Psoas muscle (tissue), 8 donors: ENCODE results near the gene INPP5K. TPM values are rescaled to one million over a fixed set of nuclear protein-coding genes. Genes with fewer than 3 reads are reported as not detected.

Experiments
- ATAC-seq, 4 donors: fragments of 200-7000 bp; cut with Tn5 transposase; one replicate each; pipeline ENCODE4 v1.9.1; 2020; ENCODE audit warnings: moderate library complexity in 3 of 4, mild to moderate bottlenecking in 2 of 4
- DNase-seq, 2 donors: peaks; one replicate each; pipeline ENCODE4 v3.0.0-alpha.2; 2020
- H3K27ac ChIP-seq: fragments of 200-600 bp; one replicate; pipeline ENCODE4 v1.8.0; 2022
- H3K27me3 ChIP-seq, 3 donors: fragments of 200-600 bp in 1 of 3; one replicate each; pipeline versions ENCODE4 v1.6.1 to v1.8.0; 2013 to 2022; ENCODE audit warnings: low read length in 2 of 3, mild to moderate bottlenecking in 2 of 3, moderate library complexity in 1 of 3; ENCODE audit not compliant: insufficient read depth in 3 of 3
- H3K36me3 ChIP-seq, 2 donors: fragments of 200-600 bp in 1 of 2; one replicate each; pipeline versions ENCODE4 v1.6.1 to v1.8.0; 2013 to 2022; ENCODE audit warnings: low read depth in 1 of 2, mild to moderate bottlenecking in 1 of 2, moderate library complexity in 1 of 2; ENCODE audit not compliant: insufficient read depth in 1 of 2
- H3K4me1 ChIP-seq: fragments of 200-600 bp; one replicate; pipeline ENCODE4 v1.8.0; 2022
- H3K4me3 ChIP-seq: fragments of 200-600 bp; one replicate; pipeline ENCODE4 v1.8.0; 2022; ENCODE audit warnings: mild to moderate bottlenecking
- H3K9me3 ChIP-seq: fragments of 200-600 bp; one replicate; pipeline ENCODE4 v1.8.0; 2022
- WGBS, 3 donors: extraction: QIAGEN DNeasy Blood & Tissue Kit; methylation state at CpG; one replicate each; pipeline versions ENCODE4 v1.1.6 to v1.1.7; 2013; 5-methylcytosine and 5-hydroxymethylcytosine counted together
- intact Hi-C, 2 donors: fragments of 100-400 bp; cut with DNase I; formaldehyde crosslinking; loops; one replicate each; pipeline versions ENCODE4 v1.11.0 to v1.14.2; 2022
- polyA plus RNA-seq, 3 donors: library from polyadenylated mRNA; stranded (reverse); fragments of 200-250 nt; gene quantifications; one replicate each; pipeline ENCODE4 v1.2.3, GENCODE V29; 2013
- total RNA-seq, 4 donors: library from RNA; stranded (reverse); fragmentation: NEBNext Ultra II Directional in 2 of 4; extraction: Animal tissue kit (Norgen Biotek cat#: 25700) in 2 of 4; gene quantifications; one replicate each; pipeline versions ENCODE4 v1.2.1 to v1.2.4, GENCODE V29; 2021 to 2023
- TF ChIP-seq, protein P1 (sequence below): fragments of 200-600 bp; IDR thresholded peaks from one replicate; pipeline ENCODE4 v1.8.0; 2022; ENCODE audit warnings: antibody characterized with exemption
- donor health status: healthy with polysubstance abuse.
- donor health status: DM: no; HTN: no; CAD: no; lungs with moderate emphysema.
- donor health status: Bipolar disorder and iron deficiency.
- donor health status: healthy.
- donor health status: DM: yes; HTN: yes; CAD: no.
- donor health status: DM: no; HTN: no; CAD: no.
- donor health status: DM: no; HTN: no; CAD: no.
- donor health status: DM: yes; HTN: yes; CAD: no.

The INPP5K gene
- total and polyA plus RNA-seq, 7 donors = 25.6 to 45.4 (median 38.9) TPM

DNA sequence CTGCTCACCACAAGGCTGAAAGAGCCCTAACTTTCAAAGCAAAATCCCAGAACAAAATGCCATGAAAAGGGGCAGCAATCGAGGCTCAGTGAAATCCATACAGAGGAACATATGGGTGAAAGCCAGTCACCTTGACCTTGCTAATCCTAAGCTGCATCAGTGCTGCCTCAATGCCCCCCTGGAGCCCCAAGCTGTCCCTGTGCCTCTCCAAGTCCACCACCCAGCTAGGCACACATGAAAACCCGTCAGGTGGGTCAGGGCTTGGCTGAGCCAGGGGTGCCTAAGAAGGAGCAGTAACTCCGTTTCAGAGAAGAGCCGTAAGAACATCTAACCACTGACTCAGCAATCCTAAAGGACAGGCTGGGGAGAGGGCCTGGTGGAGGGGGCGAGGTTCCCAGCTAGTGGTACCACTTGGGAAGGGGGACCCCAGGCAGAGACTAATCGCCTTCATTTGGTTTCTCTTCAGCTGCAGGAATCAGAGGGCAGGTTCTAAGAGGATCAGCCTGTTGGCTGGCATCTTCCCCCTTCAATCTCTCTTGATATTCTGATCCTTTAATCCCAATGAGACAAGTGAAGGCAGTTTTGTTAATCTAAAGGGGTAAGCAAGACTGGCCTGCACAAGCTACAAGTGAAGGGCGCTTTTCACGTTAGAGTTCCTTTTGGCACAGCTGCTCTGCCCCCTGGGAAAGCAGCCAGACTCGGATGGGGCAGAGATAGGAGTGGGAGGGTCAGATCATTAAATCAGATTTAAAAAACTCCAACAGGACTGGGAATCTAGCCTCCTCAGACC lies 38.5 kb upstream of the INPP5K start:
- TF ChIP-seq, protein P1, sequence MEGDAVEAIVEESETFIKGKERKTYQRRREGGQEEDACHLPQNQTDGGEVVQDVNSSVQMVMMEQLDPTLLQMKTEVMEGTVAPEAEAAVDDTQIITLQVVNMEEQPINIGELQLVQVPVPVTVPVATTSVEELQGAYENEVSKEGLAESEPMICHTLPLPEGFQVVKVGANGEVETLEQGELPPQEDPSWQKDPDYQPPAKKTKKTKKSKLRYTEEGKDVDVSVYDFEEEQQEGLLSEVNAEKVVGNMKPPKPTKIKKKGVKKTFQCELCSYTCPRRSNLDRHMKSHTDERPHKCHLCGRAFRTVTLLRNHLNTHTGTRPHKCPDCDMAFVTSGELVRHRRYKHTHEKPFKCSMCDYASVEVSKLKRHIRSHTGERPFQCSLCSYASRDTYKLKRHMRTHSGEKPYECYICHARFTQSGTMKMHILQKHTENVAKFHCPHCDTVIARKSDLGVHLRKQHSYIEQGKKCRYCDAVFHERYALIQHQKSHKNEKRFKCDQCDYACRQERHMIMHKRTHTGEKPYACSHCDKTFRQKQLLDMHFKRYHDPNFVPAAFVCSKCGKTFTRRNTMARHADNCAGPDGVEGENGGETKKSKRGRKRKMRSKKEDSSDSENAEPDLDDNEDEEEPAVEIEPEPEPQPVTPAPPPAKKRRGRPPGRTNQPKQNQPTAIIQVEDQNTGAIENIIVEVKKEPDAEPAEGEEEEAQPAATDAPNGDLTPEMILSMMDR = no peak
- DNase-seq (no peak), ATAC-seq (no peak)
- intact Hi-C loops = no loop called here
- Histone ChIP-seq H3K27ac (no peak overlapping the region), H3K4me1 (peaks cover 2% of the 10 kb centered on the region), H3K27me3 (no peaks in the 10 kb centered on the region), H3K9me3 (no peaks in the 10 kb centered on the region), H3K36me3 (peaks cover 4 to 59% of the 10 kb centered on the region in 2 donors), H3K4me3 (no peak overlapping the region)
- 71 to 82% (median 72%) methylated on average over 9 of the region's 9 CpGs for WGBS, 3 donors

DNA sequence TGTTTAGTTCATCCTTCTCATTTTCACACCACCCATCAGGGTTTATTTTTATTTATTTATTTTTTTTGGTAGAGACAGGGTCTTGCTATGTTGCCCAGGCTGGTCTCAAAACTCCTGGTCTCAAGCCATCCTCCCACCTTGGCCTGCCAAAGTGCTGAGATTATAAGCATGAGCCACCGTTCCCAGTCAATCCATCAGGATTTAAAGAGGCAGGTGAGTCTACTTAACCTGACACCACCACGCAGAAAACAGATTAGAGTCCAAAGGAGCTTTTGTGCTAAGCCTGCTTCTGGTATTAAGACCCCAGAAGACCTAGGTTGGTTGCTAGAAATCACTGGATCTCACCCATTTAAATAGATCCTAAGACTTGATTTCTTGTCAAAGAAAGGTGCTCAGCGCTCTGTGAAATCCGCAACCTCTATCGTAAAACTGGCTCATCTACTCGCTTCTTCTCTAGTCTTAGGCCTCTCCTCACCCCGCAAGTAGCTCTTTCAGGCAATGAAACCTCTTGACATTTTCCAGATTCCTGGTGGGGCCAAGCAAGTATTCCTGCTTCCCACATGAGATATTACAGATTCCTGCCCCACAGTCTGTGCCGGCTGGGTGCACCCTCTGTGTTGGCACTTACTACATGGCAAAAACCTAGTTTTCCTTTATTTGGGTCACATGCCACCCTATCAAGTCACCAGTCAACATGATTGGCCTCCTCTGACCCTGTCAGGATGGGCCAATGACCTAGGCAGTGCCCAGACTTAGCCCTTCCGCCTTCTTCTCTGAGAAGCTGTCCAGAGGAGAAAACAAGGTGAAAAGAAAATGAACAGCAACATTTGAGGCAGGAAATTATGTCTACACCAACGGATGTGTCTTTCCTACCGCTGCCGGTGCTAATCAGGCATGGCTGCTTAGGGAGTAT lies 37.2 kb upstream of the INPP5K start:
- Histone ChIP-seq H3K9me3 (no peaks in the 10 kb centered on the region), H3K27me3 (no peaks in the 10 kb centered on the region), H3K4me3 (no peak overlapping the region), H3K4me1 (no peaks in the 10 kb centered on the region), H3K36me3 (peaks cover 4 to 71% of the 10 kb centered on the region in 2 donors), H3K27ac (no peak overlapping the region)
- no peak for DNase-seq
- WGBS, 3 donors = 81 to 83% (median 82%) methylated on average over 12 of the region's 12 CpGs
- TF ChIP-seq, protein P1 = no peak
- intact Hi-C loops = no loop called here
- no peak for ATAC-seq

- no peak for ATAC-seq
- WGBS, 3 donors = 71 to 83% (median 71%) methylated on average over 11 of the region's 11 CpGs
- TF ChIP-seq, protein P1 = no peak
Measured at GRCh38 chr17:1552932-1553331, 36.5 kb upstream of the INPP5K start.

DNA sequence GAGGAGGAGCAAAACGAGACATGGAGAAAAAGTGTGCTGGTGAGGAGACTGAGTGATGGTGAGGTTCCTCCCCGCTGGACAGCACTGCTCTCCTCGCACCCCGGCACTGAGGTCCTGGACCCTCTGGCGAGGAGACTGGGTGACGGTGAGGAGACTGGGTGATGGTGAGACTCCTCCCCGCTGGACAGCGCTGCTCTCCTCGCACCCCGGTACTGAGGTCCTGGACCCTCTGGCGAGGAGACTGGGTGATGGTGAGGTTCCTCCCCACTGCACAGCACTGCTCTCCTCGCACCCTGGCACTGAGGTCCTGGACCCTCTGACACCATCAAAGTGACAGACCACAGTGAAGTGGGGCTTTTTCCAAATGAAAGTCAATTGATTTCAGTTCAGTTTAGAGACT lies 35.3 kb upstream of the INPP5K start:
- DNase-seq (no peak), ATAC-seq (peak in 1 of 4 donors; percentile 25)
- TF ChIP-seq, protein P1 = no peak
- Histone ChIP-seq H3K4me3 (no peak overlapping the region), H3K27me3 (no peaks in the 10 kb centered on the region), H3K4me1 (no peaks in the 10 kb centered on the region), H3K36me3 (peaks cover 4 to 79% of the 10 kb centered on the region in 2 donors), H3K27ac (no peak overlapping the region), H3K9me3 (no peaks in the 10 kb centered on the region)
- intact Hi-C loops = no loop called here
- WGBS, 3 donors = 90 to 98% (median 93%) methylated on average over 10 to 12 of the region's 12 CpGs

More at GRCh38 chr17:1552932-1553331, 36.5 kb upstream of the INPP5K start:
- H3K27me3 ChIP-seq = no peaks in the 10 kb centered on the region
- H3K27ac ChIP-seq = no peak overlapping the region
- H3K9me3 ChIP-seq = no peaks in the 10 kb centered on the region
- H3K4me3 ChIP-seq = no peak overlapping the region
- peaks cover 4 to 78% of the 10 kb centered on the region in 2 donors for H3K36me3 ChIP-seq
- intact Hi-C loops = no loop called here
- no peak for DNase-seq
- no peaks in the 10 kb centered on the region for H3K4me1 ChIP-seq
